Activated naive CD8-positive, alpha-beta T cell treated with anti-CD3 and anti-CD28 coated beads, Interleukin-2, amount 50 U/mL, for 24 hours (primary cell): ENCODE results near the gene ACADS.

ENCODE experiments used
- ATAC-seq: fragments of 150-1000 bp; cut with Tn5 transposase; one replicate; pipeline ENCODE4 v1.10.0; 2021
- DNase-seq: peaks from one replicate; pipeline ENCODE4 v3.0.0; 2021
- H3K27ac Mint-ChIP-seq: one replicate; pipeline ENCODE4 v1.8.0; 2021; ENCODE audit warnings: mild to moderate bottlenecking, mixed read lengths
- H3K27me3 Mint-ChIP-seq: one replicate; pipeline ENCODE4 v1.8.0; 2021; ENCODE audit warnings: mixed read lengths
- H3K36me3 Mint-ChIP-seq: one replicate; pipeline ENCODE4 v1.8.0; 2021; ENCODE audit warnings: low read depth, mixed read lengths
- H3K4me1 Mint-ChIP-seq: one replicate; pipeline ENCODE4 v1.8.0; 2021; ENCODE audit warnings: mixed read lengths
- H3K4me3 Mint-ChIP-seq: one replicate; pipeline ENCODE4 v1.8.0; 2021; ENCODE audit warnings: mild to moderate bottlenecking, moderate library complexity, mixed read lengths
- H3K9me3 Mint-ChIP-seq: one replicate; pipeline ENCODE4 v1.8.0; 2021; ENCODE audit warnings: mixed read lengths

Gene ACADS, protein sequence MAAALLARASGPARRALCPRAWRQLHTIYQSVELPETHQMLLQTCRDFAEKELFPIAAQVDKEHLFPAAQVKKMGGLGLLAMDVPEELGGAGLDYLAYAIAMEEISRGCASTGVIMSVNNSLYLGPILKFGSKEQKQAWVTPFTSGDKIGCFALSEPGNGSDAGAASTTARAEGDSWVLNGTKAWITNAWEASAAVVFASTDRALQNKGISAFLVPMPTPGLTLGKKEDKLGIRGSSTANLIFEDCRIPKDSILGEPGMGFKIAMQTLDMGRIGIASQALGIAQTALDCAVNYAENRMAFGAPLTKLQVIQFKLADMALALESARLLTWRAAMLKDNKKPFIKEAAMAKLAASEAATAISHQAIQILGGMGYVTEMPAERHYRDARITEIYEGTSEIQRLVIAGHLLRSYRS

DNA sequence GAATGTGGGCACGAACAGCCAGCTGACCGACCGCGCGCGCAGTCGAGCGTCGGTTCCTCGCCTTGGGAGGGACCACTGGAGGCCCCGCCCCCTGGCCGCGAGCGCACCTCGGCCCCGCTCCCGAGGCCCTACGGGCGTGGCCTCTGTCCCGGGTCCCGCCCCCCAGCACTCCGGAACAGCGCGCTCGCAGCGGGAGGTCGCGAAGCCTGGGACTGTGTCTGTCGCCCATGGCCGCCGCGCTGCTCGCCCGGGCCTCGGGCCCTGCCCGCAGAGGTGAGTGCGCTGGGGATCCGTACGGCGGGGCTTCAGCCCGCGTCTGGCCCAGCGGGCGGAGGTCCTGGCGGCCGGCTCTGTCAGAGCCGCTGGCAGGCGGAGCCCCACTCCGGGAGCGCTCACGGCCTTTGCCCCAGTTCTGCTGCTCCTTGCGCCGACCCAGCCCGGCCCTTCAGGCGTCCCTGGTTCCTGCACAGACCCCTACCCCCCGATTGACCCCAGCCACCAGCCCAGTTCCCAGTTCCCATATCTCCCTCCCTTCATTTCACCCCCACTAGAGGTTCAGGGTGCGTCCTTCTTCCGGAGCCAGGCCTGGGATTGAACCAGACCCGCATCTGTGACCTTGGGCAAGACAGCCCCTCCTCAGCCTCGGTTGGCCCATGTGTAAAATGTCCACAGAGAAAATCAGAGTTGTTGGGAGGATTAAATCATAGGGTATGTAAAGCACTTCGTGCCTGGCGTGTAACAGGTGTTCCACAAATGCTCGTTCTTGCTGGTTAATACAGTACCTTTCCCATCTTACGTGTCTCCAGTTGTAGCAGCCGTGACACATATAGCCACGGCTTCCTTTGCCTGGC is at the start of gene ACADS:
TSS of gene ACADS (plus strand) at position 168 of the 851 bp plus-strand sequence. CDS start at position 228, 60 bp downstream.
- H3K9me3 Mint-ChIP-seq = no peaks in the 10 kb centered on the region
- peaks cover 21% of the 10 kb centered on the region for H3K36me3 Mint-ChIP-seq
- DNase-seq = peak; percentile 95
- peaks cover 16% of the 10 kb centered on the region for H3K4me1 Mint-ChIP-seq
- no peaks in the 10 kb centered on the region for H3K27me3 Mint-ChIP-seq
- peak within 1 kb of the TSS; percentile 84 for H3K4me3 Mint-ChIP-seq
- H3K27ac Mint-ChIP-seq = peak within 1 kb of the TSS; percentile 61
- ATAC-seq = peak; percentile 100

DNA sequence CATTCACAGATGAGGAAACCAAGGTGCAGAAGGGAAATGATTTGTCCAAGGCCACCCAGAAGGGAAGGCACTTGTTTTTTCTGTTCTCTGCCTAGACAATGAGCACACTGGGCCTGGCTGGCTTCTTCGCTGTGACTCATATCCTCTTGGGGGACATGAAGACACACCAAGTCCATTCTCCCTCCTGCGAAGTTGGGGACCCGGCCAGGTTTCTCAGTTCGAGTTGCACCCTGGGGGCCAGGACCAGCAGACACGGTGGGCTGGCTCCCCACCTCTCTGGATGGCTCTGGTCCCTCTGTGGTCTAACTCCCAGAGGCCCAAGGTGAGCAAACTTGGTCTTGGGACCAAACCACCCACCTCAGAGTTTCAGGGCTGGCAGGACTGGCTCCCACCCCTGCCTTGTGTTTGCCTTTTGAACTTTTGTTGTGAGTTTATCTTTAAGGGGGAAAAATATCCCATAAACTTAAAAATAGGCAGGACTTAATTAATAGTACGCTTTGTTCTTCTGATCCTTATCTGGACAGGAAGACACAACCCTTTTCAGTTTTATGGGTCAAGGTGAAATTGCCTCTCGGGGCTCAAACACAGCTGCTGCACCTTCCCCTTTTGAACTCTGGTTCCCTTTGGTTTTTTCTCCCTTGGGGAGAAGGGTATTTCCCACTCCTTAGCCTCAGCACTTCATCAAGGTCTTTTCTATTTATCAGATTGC is 47.7 kb upstream of the ACADS start:
- peaks cover 20% of the 10 kb centered on the region for H3K4me1 Mint-ChIP-seq
- H3K9me3 Mint-ChIP-seq = no peaks in the 10 kb centered on the region
- no peaks in the 10 kb centered on the region for H3K36me3 Mint-ChIP-seq
- peak; percentile 61 for ATAC-seq
- H3K27me3 Mint-ChIP-seq = no peaks in the 10 kb centered on the region
- H3K27ac Mint-ChIP-seq = no peak overlapping the region
- no peak overlapping the region for H3K4me3 Mint-ChIP-seq
- peak; percentile 30 for DNase-seq

DNA sequence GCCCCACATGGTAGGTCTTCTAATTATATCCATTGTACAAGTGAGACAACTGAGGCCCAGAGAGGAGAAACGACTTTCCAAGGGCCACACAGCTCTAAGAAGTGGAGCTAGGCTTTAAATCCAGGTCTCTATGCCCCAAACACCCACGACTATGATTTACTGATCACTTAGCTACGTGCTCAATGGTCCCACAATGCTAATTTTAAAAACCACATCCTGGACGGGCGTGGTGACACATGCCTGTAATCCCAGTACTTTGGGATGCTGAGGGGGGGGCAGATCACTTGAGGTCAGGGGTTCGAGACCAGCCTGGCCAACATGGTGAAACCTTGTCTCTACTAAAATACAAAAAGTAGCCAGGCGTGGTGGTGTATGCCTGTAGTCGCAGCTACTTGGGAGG is 47.1 kb upstream of the ACADS start:
- Mint-ChIP-seq H3K4me1 (peaks cover 20% of the 10 kb centered on the region), H3K27me3 (no peaks in the 10 kb centered on the region), H3K27ac (no peak overlapping the region), H3K9me3 (no peaks in the 10 kb centered on the region), H3K4me3 (no peak overlapping the region), H3K36me3 (no peaks in the 10 kb centered on the region)
- peak; percentile 11 for DNase-seq
- ATAC-seq = no peak

DNA sequence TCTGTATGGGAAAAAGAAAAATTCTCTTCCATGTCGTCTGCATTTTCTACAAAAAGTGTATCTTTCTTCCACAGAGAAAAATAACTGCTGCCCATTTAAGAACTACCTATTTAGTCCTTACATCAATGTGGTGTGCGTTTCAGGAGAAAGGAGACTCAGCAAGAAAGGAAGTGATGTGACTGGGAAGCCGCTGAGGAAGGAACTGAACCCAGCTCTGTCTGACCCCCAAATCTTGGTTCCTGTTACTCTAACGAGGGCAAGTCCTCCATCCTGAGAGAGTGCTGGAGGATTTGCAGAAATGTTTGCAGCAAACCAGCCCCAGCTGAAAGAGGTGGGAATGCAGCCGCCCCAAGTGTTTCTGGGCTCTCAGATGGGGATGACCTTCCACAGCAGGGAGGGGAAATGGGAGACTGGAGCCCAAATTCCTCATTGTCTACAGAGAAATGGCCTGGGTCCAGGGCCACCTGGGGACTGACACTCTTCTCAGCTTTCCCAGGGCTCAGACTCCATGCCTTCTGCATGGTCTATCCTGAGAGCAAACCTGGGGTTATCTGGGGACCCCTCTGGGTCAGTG is 45.4 kb upstream of the ACADS start:
- Mint-ChIP-seq H3K27ac (no peak overlapping the region), H3K4me1 (peaks cover 24% of the 10 kb centered on the region), H3K4me3 (no peak overlapping the region), H3K27me3 (no peaks in the 10 kb centered on the region), H3K9me3 (no peaks in the 10 kb centered on the region), H3K36me3 (no peaks in the 10 kb centered on the region)
- no peak for DNase-seq
- ATAC-seq = no peak

DNA sequence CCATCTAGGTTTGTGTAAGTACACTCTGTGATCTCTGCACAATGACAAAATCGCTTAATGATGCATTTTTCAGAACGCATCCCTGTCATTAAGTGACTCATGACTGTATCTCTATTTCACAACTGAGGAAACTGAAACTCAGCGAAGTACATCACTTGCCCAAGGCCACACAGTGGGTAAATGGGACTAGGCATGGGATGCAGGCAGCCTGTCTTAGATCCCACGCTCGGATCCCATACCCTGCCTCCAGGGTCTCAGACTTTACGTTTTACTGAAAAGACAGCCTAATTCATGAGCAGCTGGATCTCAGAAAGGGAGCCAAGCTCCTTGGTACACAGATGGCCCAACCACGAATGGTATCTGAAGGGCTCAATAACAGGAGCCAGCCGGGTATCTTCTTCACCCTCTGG is 41.1 kb upstream of the ACADS start:
- Mint-ChIP-seq H3K4me1 (peaks cover 33% of the 10 kb centered on the region), H3K27ac (no peak overlapping the region), H3K36me3 (peaks cover 2% of the 10 kb centered on the region), H3K27me3 (no peaks in the 10 kb centered on the region), H3K4me3 (no peak overlapping the region), H3K9me3 (no peaks in the 10 kb centered on the region)
- no peak for DNase-seq
- ATAC-seq = no peak

DNA sequence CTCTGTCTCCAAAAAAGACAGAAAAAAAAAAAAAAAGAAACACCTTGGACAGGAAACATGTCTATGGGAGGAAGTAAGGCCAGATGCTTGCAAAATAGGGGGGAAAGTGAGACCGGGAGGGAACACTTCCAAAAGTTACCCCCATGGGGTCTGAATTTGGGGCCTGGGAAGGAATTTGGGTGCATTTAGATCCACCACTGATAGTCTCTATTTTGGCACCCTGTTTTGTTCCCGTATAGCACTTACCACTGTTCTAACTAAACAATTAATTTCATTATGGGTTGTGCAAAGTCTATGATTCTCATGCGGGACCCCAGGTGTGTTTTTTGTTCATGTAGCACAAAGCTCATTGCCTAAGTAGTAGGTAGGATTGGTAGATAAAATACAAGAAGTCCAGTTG is 40.1 kb upstream of the ACADS start:
- H3K9me3 Mint-ChIP-seq = no peaks in the 10 kb centered on the region
- peak overlapping the region; percentile 90 for H3K27ac Mint-ChIP-seq
- ATAC-seq (no peak), DNase-seq (no peak)
- peaks cover 2% of the 10 kb centered on the region for H3K36me3 Mint-ChIP-seq
- peaks cover 39% of the 10 kb centered on the region for H3K4me1 Mint-ChIP-seq
- H3K27me3 Mint-ChIP-seq = no peaks in the 10 kb centered on the region
- H3K4me3 Mint-ChIP-seq = peak overlapping the region; percentile 83

DNA sequence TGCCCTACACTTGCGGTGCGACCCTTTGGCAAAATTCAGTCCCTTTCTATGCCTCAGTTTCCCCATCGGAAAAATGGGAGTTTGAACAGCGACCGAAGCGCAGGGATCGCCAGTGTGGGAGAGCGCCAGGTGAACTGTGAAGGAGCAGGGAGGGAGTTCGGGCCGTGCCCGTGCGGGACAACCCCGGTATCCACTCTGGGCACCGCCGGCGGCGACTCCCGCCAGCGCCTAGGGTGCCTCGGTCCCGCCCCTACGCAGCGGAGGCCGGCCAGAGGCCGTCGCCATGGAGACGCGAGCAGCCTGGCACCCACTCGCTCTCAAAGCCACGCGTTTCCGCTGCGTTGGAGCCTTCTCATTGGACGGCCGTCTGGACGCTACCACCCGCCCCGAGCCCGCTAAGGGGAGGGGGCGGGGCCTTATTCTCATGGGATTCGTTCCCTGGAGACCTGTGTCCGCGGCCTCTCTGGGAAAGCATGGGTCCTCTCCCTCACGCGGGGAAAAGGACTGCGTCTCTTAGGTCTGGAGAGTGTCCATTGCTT is 39.4 kb upstream of the ACADS start:
- H3K36me3 Mint-ChIP-seq = peaks cover 2% of the 10 kb centered on the region
- ATAC-seq = peak; percentile 88

DNA sequence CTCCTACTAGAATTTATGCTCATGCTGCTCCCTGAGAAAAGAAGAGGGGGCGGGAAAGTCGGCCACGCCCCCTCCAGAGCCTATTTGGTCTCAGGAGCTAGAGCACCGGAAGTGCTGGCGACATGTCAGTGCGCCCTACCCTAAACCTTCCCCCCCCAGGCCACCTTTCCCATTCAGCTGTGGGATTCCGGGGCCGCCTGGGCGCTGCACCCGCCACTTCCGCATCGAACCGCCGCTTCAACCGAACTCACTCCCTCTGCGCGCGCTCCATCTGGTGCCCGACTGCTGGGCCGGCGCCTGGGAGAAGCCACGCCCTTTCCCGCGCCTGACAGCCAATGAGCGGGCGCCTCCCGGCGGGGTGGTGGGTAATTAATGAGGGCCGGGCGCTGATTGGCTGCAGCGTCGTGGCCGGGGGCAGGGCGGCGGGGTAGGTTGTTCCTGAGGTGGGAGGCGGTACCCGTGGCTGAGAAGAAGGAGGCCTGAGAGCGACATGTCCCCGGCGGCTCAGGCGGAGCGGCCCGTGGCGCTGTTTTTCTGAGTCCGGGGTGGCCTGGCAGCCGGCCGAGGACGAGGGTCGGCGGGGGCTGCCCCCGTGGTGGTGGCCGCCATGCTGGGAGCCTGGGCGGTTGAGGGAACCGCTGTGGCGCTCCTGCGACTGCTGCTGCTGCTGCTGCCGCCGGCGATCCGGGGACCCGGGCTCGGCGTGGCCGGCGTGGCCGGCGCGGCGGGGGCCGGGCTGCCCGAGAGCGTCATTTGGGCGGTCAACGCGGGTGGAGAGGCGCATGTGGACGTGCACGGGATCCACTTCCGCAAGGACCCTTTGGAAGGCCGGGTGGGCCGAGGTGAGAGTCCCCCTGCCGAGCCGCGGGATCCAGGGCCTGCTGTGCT is 38.7 kb upstream of the ACADS start, which contains the start of gene MLEC:
TSS of gene MLEC (plus strand) at position 460 of the 888 bp plus-strand sequence. CDS start at position 608, 148 bp downstream.
- H3K36me3 Mint-ChIP-seq = peaks cover 2% of the 10 kb centered on the region
- H3K27ac Mint-ChIP-seq = peak within 1 kb of the TSS; percentile 90
- no peaks in the 10 kb centered on the region for H3K27me3 Mint-ChIP-seq
- ATAC-seq = peak; percentile 86
- H3K4me3 Mint-ChIP-seq = peak within 1 kb of the TSS; percentile 85
- peaks cover 48% of the 10 kb centered on the region for H3K4me1 Mint-ChIP-seq
- DNase-seq = peak; percentile 98
- no peaks in the 10 kb centered on the region for H3K9me3 Mint-ChIP-seq

More for the DNA sequence above, 39.4 kb upstream of the ACADS start:
- H3K4me3 Mint-ChIP-seq = peak overlapping the region; percentile 83
- DNase-seq = peak; percentile 97
- H3K4me1 Mint-ChIP-seq = peaks cover 42% of the 10 kb centered on the region
- no peaks in the 10 kb centered on the region for H3K9me3 Mint-ChIP-seq
- peak overlapping the region; percentile 90 for H3K27ac Mint-ChIP-seq
- H3K27me3 Mint-ChIP-seq = no peaks in the 10 kb centered on the region

DNA sequence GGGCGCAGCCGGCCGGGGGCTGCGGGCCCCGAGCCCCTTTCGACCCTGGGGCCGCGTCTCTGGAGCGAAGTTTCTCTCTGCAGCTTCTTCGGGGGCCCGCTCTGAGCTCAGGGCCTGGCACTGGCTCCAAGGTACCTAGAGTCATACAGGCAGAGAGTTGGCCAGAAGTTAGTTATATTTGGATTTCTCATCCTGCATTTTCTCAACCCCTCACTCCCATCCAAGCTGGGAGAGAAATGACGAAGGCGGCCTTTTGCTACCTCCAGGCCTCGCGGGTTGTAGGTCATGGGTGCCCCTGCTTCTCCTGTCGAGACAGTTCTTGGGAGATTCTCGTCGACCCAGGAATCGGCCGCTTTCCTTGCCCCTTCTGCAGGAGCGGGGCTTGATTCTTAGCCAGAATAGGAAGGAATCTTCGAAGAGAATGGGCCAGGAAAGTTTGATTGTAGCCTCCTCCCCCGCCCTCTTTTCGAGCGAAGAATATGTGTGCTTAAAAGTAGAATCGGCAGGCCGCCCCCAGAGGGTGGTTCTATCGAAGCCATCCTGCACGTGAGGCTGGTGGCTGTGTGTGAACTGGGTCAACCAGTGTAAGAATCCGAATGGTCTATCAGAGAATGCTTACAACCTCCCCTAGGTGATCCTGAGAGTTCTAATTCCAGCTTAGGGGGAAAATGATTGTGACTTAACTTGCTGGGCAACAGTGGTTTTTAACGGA is 37.9 kb upstream of the ACADS start:
- Mint-ChIP-seq H3K9me3 (no peaks in the 10 kb centered on the region), H3K4me1 (peaks cover 56% of the 10 kb centered on the region)
- DNase-seq = peak; percentile 53

DNA sequence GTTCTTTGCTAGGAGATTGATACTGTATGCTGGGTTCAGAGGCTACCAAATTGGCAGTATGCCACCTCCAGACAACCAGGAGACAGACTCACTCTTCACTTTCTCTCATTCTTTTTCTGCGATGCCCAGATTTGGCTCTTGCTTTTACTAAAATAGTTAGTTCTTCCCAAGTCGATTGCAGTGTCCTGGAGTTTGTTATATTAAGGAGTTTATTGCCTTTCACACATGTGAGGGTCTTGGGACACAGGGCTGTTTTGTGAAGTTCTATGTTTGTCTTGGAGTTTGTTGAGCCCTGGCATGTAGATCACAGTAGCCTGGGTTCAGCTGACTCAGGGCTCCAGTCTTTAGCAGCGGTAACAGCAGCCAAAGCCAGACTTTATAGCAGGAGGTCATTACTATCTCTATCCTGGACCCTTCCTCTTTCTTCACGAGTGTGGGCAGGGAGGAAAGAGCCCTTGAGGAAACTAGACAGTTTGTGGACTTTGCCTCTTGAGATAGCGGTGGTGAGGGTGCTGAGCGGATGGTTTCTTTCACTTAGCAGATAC is 37.0 kb upstream of the ACADS start:
- peaks cover 9% of the 10 kb centered on the region for H3K36me3 Mint-ChIP-seq
- H3K27ac Mint-ChIP-seq = peak overlapping the region; percentile 73
- no peaks in the 10 kb centered on the region for H3K27me3 Mint-ChIP-seq
- no peaks in the 10 kb centered on the region for H3K9me3 Mint-ChIP-seq
- peaks cover 59% of the 10 kb centered on the region for H3K4me1 Mint-ChIP-seq
- peak overlapping the region; percentile 85 for H3K4me3 Mint-ChIP-seq
- DNase-seq = no peak
- ATAC-seq = no peak

More for the DNA sequence above, 37.9 kb upstream of the ACADS start:
- H3K27ac Mint-ChIP-seq = peak overlapping the region; percentile 73
- ATAC-seq = no peak
- peaks cover 5% of the 10 kb centered on the region for H3K36me3 Mint-ChIP-seq
- H3K4me3 Mint-ChIP-seq = peak overlapping the region; percentile 85
- no peaks in the 10 kb centered on the region for H3K27me3 Mint-ChIP-seq

DNA sequence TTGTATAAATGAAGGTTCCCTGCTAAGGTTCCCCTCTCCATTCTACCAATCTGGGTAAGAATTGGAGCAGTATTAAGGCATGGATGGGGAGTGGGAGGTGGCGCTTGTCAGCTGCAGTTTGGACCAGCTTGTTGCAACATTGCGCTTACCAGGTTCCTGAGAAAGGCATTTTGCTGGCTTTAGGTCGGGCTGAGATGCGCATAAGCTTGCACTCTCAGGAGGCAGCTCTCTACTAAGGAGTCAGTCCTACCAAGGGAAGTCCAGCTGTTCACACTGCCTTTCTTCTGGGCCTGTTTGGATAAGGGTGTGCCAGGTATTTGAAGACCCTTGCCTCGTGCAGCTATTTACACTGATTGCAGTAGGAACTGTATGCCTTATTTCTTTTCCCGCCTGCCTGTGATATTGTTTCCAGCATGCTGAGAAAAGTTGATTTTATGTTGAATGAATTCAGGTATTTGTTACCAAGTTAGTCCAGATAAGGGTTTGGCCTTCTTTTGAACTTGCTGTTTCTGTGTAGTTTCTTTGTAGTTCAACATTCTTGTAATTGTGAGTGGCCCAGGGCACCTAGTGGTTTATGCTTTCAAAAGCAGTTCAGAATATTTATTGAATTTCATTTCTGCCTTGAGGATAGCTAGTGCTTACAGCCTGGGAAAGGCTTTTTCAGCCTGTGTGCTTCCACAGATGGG is 36.1 kb upstream of the ACADS start:
- Mint-ChIP-seq H3K27ac (no peak overlapping the region), H3K27me3 (no peaks in the 10 kb centered on the region), H3K4me1 (peaks cover 57% of the 10 kb centered on the region), H3K4me3 (peak overlapping the region; percentile 85), H3K9me3 (no peaks in the 10 kb centered on the region), H3K36me3 (peaks cover 13% of the 10 kb centered on the region)
- no peak for DNase-seq
- no peak for ATAC-seq

DNA sequence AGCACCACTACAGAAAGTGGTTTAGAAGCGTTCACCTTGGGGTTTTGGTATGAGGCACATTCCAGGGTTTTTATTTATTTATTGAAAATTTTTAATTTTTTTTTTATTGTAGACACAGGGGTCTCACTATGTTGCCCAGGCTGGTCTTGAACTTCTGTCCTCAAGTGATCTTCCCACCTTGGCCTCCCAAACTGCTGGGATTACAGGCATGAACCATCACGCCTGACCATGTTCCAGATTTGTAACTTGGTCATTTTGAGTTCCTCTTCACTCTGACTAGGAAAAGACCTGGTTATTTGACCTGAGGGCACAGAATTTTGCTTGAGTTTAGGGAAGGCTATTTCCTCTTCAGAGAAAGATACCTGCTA is 35.6 kb upstream of the ACADS start:
- Mint-ChIP-seq H3K4me1 (peaks cover 52% of the 10 kb centered on the region), H3K36me3 (peaks cover 15% of the 10 kb centered on the region), H3K9me3 (no peaks in the 10 kb centered on the region), H3K4me3 (no peak overlapping the region), H3K27ac (no peak overlapping the region), H3K27me3 (no peaks in the 10 kb centered on the region)
- DNase-seq (no peak), ATAC-seq (no peak)
